ENCODE results near the gene B4GALT2. TPM values are rescaled to one million over a fixed set of nuclear protein-coding genes. Genes with fewer than 3 reads are reported as not detected.

Gene B4GALT2
- total RNA-seq, 1 donor from 2014 or later: 56.6 TPM

GRCh38 chr1:43963006-43963405 is 16.0 kb upstream of the B4GALT2 start:
- H3K36me3 Mint-ChIP-seq (ENCODE audit: low read depth, unreplicated experiment): peaks cover 39% of the 10 kb centered on the region
- no peaks in the 10 kb centered on the region for H3K27me3 ChIP-seq (ENCODE audit: insufficient read depth, low read length)
- no peaks in the 10 kb centered on the region for H3K4me1 Mint-ChIP-seq (ENCODE audit: low read depth, unreplicated experiment)
- H4K20me1 ChIP-seq (ENCODE audit: insufficient read depth, low read length): peaks cover 20% of the 10 kb centered on the region
- H3K4me2 ChIP-seq (ENCODE audit: low read length): no peak overlapping the region
- H3K4me3 Mint-ChIP-seq (ENCODE audit: unreplicated experiment): no peak overlapping the region
- no peak overlapping the region for H3K9ac ChIP-seq (ENCODE audit: low read length)
- H3K9me3 Mint-ChIP-seq (ENCODE audit: unreplicated experiment): peaks cover 1% of the 10 kb centered on the region
- H3K4me3 ChIP-seq (ENCODE audit: insufficient read depth, low read depth, low read length): no peak overlapping the region
- H3K9me3 ChIP-seq (ENCODE audit: insufficient read depth, low read depth, low read length): no peaks in the 10 kb centered on the region
- no peak for TF ChIP-seq CTCF (IDR thresholded peaks at IDR 0.05; ENCODE audit: insufficient read depth, low read depth, low read length)
- no peak for TF ChIP-seq EZH2 (IDR thresholded peaks at IDR 0.05; ENCODE audit: insufficient read depth, low read length)
- no peak overlapping the region for H3K27ac ChIP-seq (ENCODE audit: low read depth, low read length)
- no peak overlapping the region for H3K27ac Mint-ChIP-seq (ENCODE audit: unreplicated experiment)
- H3K27me3 Mint-ChIP-seq (ENCODE audit: low read depth, unreplicated experiment): no peaks in the 10 kb centered on the region
- no peaks in the 10 kb centered on the region for H3K79me2 ChIP-seq (ENCODE audit: insufficient read depth, low read length)
- H2AFZ ChIP-seq (ENCODE audit: low read depth, low read length): no peak overlapping the region
- no peaks in the 10 kb centered on the region for H3K4me1 ChIP-seq (ENCODE audit: insufficient read depth, low read length)
- FAIRE-seq: no peak
- DNase-seq (ENCODE audit: low read depth): no peak
- H3K36me3 ChIP-seq (ENCODE audit: insufficient read depth, low read length): no peaks in the 10 kb centered on the region

- Mint-ChIP-seq H3K27ac (ENCODE audit: unreplicated experiment) (no peak overlapping the region), H3K4me1 (ENCODE audit: low read depth, unreplicated experiment) (no peaks in the 10 kb centered on the region), H3K4me3 (ENCODE audit: unreplicated experiment) (no peak overlapping the region), H3K36me3 (ENCODE audit: low read depth, unreplicated experiment) (peaks cover 31% of the 10 kb centered on the region), H3K27me3 (ENCODE audit: low read depth, unreplicated experiment) (no peaks in the 10 kb centered on the region), H3K9me3 (ENCODE audit: unreplicated experiment) (no peaks in the 10 kb centered on the region)
- H3K4me3 ChIP-seq (ENCODE audit: insufficient read depth, low read depth, low read length): no peak overlapping the region
- no peak for TF ChIP-seq EZH2 (IDR thresholded peaks at IDR 0.05; ENCODE audit: insufficient read depth, low read length)
- TF ChIP-seq CTCF (IDR thresholded peaks at IDR 0.05; ENCODE audit: insufficient read depth, low read depth, low read length): no peak
- no peaks in the 10 kb centered on the region for H3K79me2 ChIP-seq (ENCODE audit: insufficient read depth, low read length)
- no peak overlapping the region for H3K4me2 ChIP-seq (ENCODE audit: low read length)
- no peak overlapping the region for H3K9ac ChIP-seq (ENCODE audit: low read length)
- H2AFZ ChIP-seq (ENCODE audit: low read depth, low read length): no peak overlapping the region
- FAIRE-seq (no peak), DNase-seq (ENCODE audit: low read depth) (no peak)
- peaks cover 20% of the 10 kb centered on the region for H4K20me1 ChIP-seq (ENCODE audit: insufficient read depth, low read length)
- H3K27ac ChIP-seq (ENCODE audit: low read depth, low read length): no peak overlapping the region
- no peaks in the 10 kb centered on the region for H3K4me1 ChIP-seq (ENCODE audit: insufficient read depth, low read length)
- no peaks in the 10 kb centered on the region for H3K9me3 ChIP-seq (ENCODE audit: insufficient read depth, low read depth, low read length)
- H3K27me3 ChIP-seq (ENCODE audit: insufficient read depth, low read length): no peaks in the 10 kb centered on the region
- H3K36me3 ChIP-seq (ENCODE audit: insufficient read depth, low read length): no peaks in the 10 kb centered on the region
Observed at GRCh38 chr1:43963890-43964289, 15.1 kb upstream of the B4GALT2 start.

- no peak overlapping the region for H3K4me2 ChIP-seq (ENCODE audit: low read length)
- no peaks in the 10 kb centered on the region for H3K4me1 ChIP-seq (ENCODE audit: insufficient read depth, low read length)
- H3K4me3 ChIP-seq (ENCODE audit: insufficient read depth, low read depth, low read length): no peak overlapping the region
- Mint-ChIP-seq H3K9me3 (ENCODE audit: unreplicated experiment) (no peaks in the 10 kb centered on the region), H3K27me3 (ENCODE audit: low read depth, unreplicated experiment) (no peaks in the 10 kb centered on the region), H3K27ac (ENCODE audit: unreplicated experiment) (no peak overlapping the region), H3K4me1 (ENCODE audit: low read depth, unreplicated experiment) (peaks cover 1% of the 10 kb centered on the region), H3K4me3 (ENCODE audit: unreplicated experiment) (no peak overlapping the region), H3K36me3 (ENCODE audit: low read depth, unreplicated experiment) (peaks cover 23% of the 10 kb centered on the region)
- no peaks in the 10 kb centered on the region for H3K36me3 ChIP-seq (ENCODE audit: insufficient read depth, low read length)
- TF ChIP-seq CTCF (IDR thresholded peaks at IDR 0.05; ENCODE audit: insufficient read depth, low read depth, low read length) (no peak), EZH2 (IDR thresholded peaks at IDR 0.05; ENCODE audit: insufficient read depth, low read length) (no peak)
- H2AFZ ChIP-seq (ENCODE audit: low read depth, low read length): no peak overlapping the region
- FAIRE-seq (no peak), DNase-seq (ENCODE audit: low read depth) (no peak)
- H4K20me1 ChIP-seq (ENCODE audit: insufficient read depth, low read length): peaks cover 20% of the 10 kb centered on the region
- peaks cover 2% of the 10 kb centered on the region for H3K79me2 ChIP-seq (ENCODE audit: insufficient read depth, low read length)
- H3K27ac ChIP-seq (ENCODE audit: low read depth, low read length): no peak overlapping the region
- H3K9me3 ChIP-seq (ENCODE audit: insufficient read depth, low read depth, low read length): no peaks in the 10 kb centered on the region
- no peaks in the 10 kb centered on the region for H3K27me3 ChIP-seq (ENCODE audit: insufficient read depth, low read length)
- no peak overlapping the region for H3K9ac ChIP-seq (ENCODE audit: low read length)
Observed at GRCh38 chr1:43965316-43965715, 13.7 kb upstream of the B4GALT2 start.
